Prostate gland (tissue), 2 donors: Measurements from ENCODE around the gene MIA. TPM values are rescaled to one million over a fixed set of nuclear protein-coding genes. Genes with fewer than 3 reads are reported as not detected.
"Not testable (repeated sequence)": the region's sequence is repeated elsewhere in the genome, so short reads cannot be mapped to it uniquely, and the experiment has no call there.

Source experiments
- DNase-seq: peaks from one replicate; pipeline ENCODE4 v3.0.0-alpha.2; 2019; ENCODE audit warnings: low spot score
- H3K27ac ChIP-seq, 2 donors: fragments of 200-600 bp; sonication (generic); 2 replicates each; pipeline ENCODE4 v1.5.1; 2017 to 2019
- H3K27me3 ChIP-seq: fragments of 200-600 bp; sonication (generic); replicated peaks from 2 replicates; pipeline ENCODE4 v1.5.1; 2019; ENCODE audit not compliant: insufficient read depth
- H3K36me3 ChIP-seq, 2 donors: fragments of 200-600 bp; sonication (generic); 1 replicate in 1 of 2; 2 replicates in 1 of 2; pipeline versions ENCODE4 v1.5.1 to v1.8.1; 2017 to 2019
- H3K4me1 ChIP-seq: fragments of 200-600 bp; sonication (generic); replicated peaks from 2 replicates; pipeline ENCODE4 v1.5.1; 2019
- H3K4me3 ChIP-seq, 2 donors: fragments of 200-600 bp; sonication (generic); 2 replicates each; pipeline ENCODE4 v1.5.1; 2017 to 2019
- H3K9me3 ChIP-seq: fragments of 200-600 bp; sonication (generic); 2 replicates; pipeline ENCODE4 v1.5.1; 2017
- CTCF ChIP-seq, 4 experiments: fragments of 200-600 bp in 2 of 4; fragments of 450-650 bp in 2 of 4; sonication (generic) in 2 of 4; IDR thresholded peaks; 1 replicate in 3 of 4; 2 replicates in 1 of 4; pipeline ENCODE4 v1.5.1; 2016 to 2019; ENCODE audit warnings: antibody characterized with exemption in 4 of 4, mild to moderate bottlenecking in 2 of 4, moderate library complexity in 2 of 4
- POLR2A ChIP-seq: fragments of 450-650 bp; IDR thresholded peaks from one replicate; pipeline ENCODE4 v1.6.1; 2016; ENCODE audit warnings: antibody characterized with exemption, mild to moderate bottlenecking
- POLR2AphosphoS5 ChIP-seq: sonication (generic); formaldehyde crosslinking; IDR thresholded peaks from one replicate; pipeline ENCODE4 v1.6.1; 2017; ENCODE audit warnings: antibody characterized with exemption
- WGBS: methylation state at CpG from one replicate; pipeline ENCODE4 v1.1.5; 2018; 5-methylcytosine and 5-hydroxymethylcytosine counted together
- intact Hi-C: fragments of 100-400 bp; cut with DNase I; formaldehyde crosslinking; loops from one replicate; pipeline ENCODE4 v1.14.2; 2022
- total RNA-seq, 2 donors: library from RNA; depleted of rRNA; stranded (reverse); fragments of >200 nt; gene quantifications; one replicate each; pipeline ENCODE4 v1.1.0, GENCODE V29; 2016

MIA gene
- 1 to 10 TPM; 2.7 to 5.0 TPM for total RNA-seq

DNA sequence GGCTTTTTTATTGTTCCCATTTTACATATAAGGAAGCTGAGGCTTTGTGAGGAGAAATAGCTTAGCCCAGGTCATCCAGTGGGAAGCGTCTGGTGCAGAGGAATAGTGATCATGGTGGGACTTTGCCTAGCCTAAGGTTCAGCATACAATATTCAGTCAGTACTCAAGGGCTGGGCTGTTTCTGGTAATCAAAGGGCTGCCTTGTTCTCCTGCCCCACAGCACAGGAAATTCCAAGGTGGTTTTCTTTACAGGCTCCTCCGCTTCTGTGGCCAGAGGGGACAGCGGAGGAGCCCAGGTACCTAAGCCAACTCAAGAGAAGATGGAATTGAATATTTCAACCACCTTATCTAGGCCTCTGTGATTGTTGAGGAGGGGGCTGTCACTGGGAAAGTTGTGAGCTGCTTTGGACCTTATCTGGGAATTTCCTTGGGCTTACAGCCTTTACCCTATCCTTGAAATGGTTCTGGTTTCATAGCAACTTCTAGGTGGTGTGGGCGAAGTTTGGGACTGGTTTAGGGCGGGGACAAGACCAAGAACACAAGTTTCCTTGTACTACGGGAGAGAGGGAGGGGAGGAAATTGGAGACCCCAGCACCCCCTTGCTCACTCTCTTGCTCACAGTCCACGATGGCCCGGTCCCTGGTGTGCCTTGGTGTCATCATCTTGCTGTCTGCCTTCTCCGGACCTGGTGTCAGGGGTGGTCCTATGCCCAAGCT, at the start of gene MIA:
MIA (plus strand) TSS at position 606 of the 716 bp plus-strand sequence; CDS start at position 628, 22 bp downstream.
- H3K4me3 ChIP-seq: no peak within 1 kb of the TSS
- WGBS: 58% methylated on average over 9 of the region's 9 CpGs
- no peaks in the 10 kb centered on the region for H3K9me3 ChIP-seq
- no peak for DNase-seq
- intact Hi-C loops: no loop called here
- no peaks in the 10 kb centered on the region for H3K27me3 ChIP-seq
- no peak within 1 kb of the TSS for H3K27ac ChIP-seq
- H3K4me1 ChIP-seq: no peaks in the 10 kb centered on the region
- TF ChIP-seq POLR2A (no peak), CTCF (IDR thresholded peaks at IDR 0.05) (no peak), POLR2AphosphoS5 (no peak)
- no peaks in the 10 kb centered on the region for H3K36me3 ChIP-seq

DNA sequence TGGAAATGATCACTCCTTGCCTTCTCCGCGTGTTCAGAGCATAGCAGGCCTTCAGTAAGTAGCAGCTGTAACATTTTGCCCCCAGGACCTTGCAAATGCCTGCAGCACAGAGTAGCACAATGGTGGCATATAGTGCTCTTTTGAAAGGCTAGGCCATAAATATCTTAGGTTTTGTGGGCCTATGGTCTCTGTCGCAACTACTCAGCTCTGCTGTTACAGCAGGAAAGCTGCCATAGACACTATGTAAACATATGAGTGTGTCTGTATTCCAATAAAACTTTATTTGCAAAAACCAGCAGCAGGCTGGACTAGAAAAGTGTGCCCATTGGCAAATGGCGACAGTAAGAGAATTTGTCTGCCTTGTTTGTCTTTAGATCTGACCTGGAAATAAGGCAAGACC, 49.0 kb upstream of the MIA start:
- no peaks in the 10 kb centered on the region for H3K9me3 ChIP-seq
- H3K36me3 ChIP-seq: peaks cover 15 to 19% of the 10 kb centered on the region in 2 donors
- TF ChIP-seq CTCF (IDR thresholded peaks at IDR 0.05) (no peak), POLR2A (no peak), POLR2AphosphoS5 (no peak)
- no peak overlapping the region for H3K4me3 ChIP-seq
- no peaks in the 10 kb centered on the region for H3K27me3 ChIP-seq
- DNase-seq: no peak
- no peaks in the 10 kb centered on the region for H3K4me1 ChIP-seq
- 78% methylated on average over 4 of the region's 4 CpGs for WGBS
- intact Hi-C loops: no loop called here
- H3K27ac ChIP-seq: no peak overlapping the region

DNA sequence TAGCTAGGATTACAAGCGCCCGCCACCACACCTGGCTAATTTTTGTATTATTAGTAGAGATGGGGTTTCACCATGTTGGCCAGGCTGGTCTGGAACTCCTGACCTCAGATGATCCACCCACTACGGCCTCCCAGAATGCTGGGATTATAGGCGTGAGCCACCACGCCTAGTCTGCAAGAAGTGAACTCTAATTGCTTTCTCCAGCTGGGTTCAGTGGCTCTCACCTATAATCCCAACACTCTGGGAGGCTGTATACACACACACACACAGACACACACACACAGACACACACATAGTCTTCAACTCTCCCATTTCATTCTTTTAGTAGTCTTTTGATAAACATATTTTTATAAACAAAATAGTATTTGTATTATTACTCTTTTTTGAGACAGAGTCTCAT, 45.3 kb upstream of the MIA start:
- H3K27ac ChIP-seq, H3K4me3 ChIP-seq, H3K27me3 ChIP-seq, H3K9me3 ChIP-seq, DNase-seq, H3K4me1 ChIP-seq, intact Hi-C loops: not testable (repeated sequence)
- 86% methylated on average over 5 of the region's 5 CpGs for WGBS
- H3K36me3 ChIP-seq: peaks cover 23 to 32% of the 10 kb centered on the region in 2 donors

- H3K27me3 ChIP-seq, H3K27ac ChIP-seq, H3K9me3 ChIP-seq, DNase-seq, H3K4me3 ChIP-seq, intact Hi-C loops, H3K4me1 ChIP-seq: not testable (repeated sequence)
- 97% methylated on average over 16 of the region's 16 CpGs for WGBS
- peaks cover 17 to 43% of the 10 kb centered on the region in 2 donors for H3K36me3 ChIP-seq
These were observed 43.0 kb upstream of the MIA start for GRCh38 chr19:40732304-40732703.

- Histone ChIP-seq H3K4me1 (no peaks in the 10 kb centered on the region), H3K27ac (no peak overlapping the region), H3K4me3 (no peak overlapping the region), H3K36me3 (peaks cover 21 to 43% of the 10 kb centered on the region in 2 donors), H3K9me3 (no peaks in the 10 kb centered on the region), H3K27me3 (no peaks in the 10 kb centered on the region)
- TF ChIP-seq POLR2AphosphoS5: no peak
- no peak for TF ChIP-seq CTCF (IDR thresholded peaks at IDR 0.05)
- TF ChIP-seq POLR2A: no peak
- WGBS: 95% methylated on average over 13 of the region's 13 CpGs
- intact Hi-C loops: no loop called here
- DNase-seq: no peak
These were observed 42.2 kb upstream of the MIA start for GRCh38 chr19:40733149-40733548.

- Histone ChIP-seq H3K27ac (no peak overlapping the region), H3K4me3 (no peak overlapping the region), H3K36me3 (peaks cover 12 to 42% of the 10 kb centered on the region in 2 donors), H3K4me1 (no peaks in the 10 kb centered on the region), H3K9me3 (no peaks in the 10 kb centered on the region), H3K27me3 (no peaks in the 10 kb centered on the region)
- 89% methylated on average over 11 of the region's 11 CpGs for WGBS
- TF ChIP-seq POLR2A: no peak
- no peak for TF ChIP-seq POLR2AphosphoS5
- no peak for TF ChIP-seq CTCF (IDR thresholded peaks at IDR 0.05)
- DNase-seq: no peak
- intact Hi-C loops: no loop called here
These were observed 40.1 kb upstream of the MIA start for GRCh38 chr19:40735013-40735771.
